Memory B cell (primary cell): ENCODE measurements around the gene AKR1C2.
"Not testable (repeated sequence)": the region's sequence is repeated elsewhere in the genome, so short reads cannot be mapped to it uniquely, and the experiment has no call there.

Experiments
- ATAC-seq: fragments of 150-1000 bp; cut with Tn5 transposase; 2 replicates; pipeline ENCODE4 v1.10.0; 2021; ENCODE audit warnings: low read depth, mild to moderate bottlenecking, moderate library complexity
- DNase-seq, 2 donors: peaks; one replicate each; pipeline ENCODE4 v3.0.0; 2022; ENCODE audit warnings: low spot score in 2 of 2
- H3K27ac Mint-ChIP-seq: one replicate; pipeline ENCODE4 v1.8.0; 2022; ENCODE audit warnings: mild to moderate bottlenecking, moderate library complexity, mixed read lengths
- H3K27me3 Mint-ChIP-seq: one replicate; pipeline ENCODE4 v1.8.0; 2022; ENCODE audit warnings: mixed read lengths
- H3K36me3 Mint-ChIP-seq: one replicate; pipeline ENCODE4 v1.8.0; 2022; ENCODE audit warnings: mild to moderate bottlenecking, mixed read lengths
- H3K4me1 Mint-ChIP-seq: one replicate; pipeline ENCODE4 v1.8.0; 2022; ENCODE audit warnings: mixed read lengths
- H3K4me3 Mint-ChIP-seq: one replicate; pipeline ENCODE4 v1.8.0; 2022; ENCODE audit warnings: mild to moderate bottlenecking, moderate library complexity, mixed read lengths
- H3K9me3 Mint-ChIP-seq: one replicate; pipeline ENCODE4 v1.8.0; 2022; ENCODE audit warnings: mixed read lengths

AKR1C2 gene

GRCh38 chr10:4945766-4946717 is 57.6 kb downstream of the AKR1C2 start:
- no peak for ATAC-seq
- no peak overlapping the region for H3K4me3 Mint-ChIP-seq
- no peaks in the 10 kb centered on the region for H3K36me3 Mint-ChIP-seq
- H3K27ac Mint-ChIP-seq = no peak overlapping the region
- peaks cover 3% of the 10 kb centered on the region for H3K27me3 Mint-ChIP-seq
- no peak for DNase-seq
- H3K9me3 Mint-ChIP-seq = no peaks in the 10 kb centered on the region
- no peaks in the 10 kb centered on the region for H3K4me1 Mint-ChIP-seq

DNA sequence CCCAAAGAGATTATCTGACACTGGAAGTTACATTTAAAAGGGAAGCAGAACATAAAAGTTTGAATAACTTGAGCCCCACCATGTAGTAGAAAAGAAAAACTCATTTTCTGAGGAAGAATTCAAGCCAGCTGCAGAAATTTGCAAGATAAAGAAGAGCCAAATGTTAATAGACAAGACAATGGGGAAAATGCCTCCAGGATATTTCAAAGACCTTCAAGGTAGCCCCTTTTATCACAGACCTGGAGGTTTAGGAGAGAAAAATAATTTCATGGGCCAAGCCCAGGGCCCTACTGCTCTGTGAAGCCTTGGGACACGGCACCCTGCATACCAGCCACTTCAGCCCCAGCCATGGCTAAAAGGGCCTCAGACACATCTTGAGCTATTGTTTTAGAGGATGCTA is 58.8 kb downstream of the AKR1C2 start:
- ATAC-seq = no peak
- Mint-ChIP-seq H3K4me1 (no peaks in the 10 kb centered on the region), H3K27me3 (peaks cover 3% of the 10 kb centered on the region), H3K36me3 (no peaks in the 10 kb centered on the region), H3K4me3 (no peak overlapping the region), H3K9me3 (no peaks in the 10 kb centered on the region), H3K27ac (no peak overlapping the region)
- no peak for DNase-seq

DNA sequence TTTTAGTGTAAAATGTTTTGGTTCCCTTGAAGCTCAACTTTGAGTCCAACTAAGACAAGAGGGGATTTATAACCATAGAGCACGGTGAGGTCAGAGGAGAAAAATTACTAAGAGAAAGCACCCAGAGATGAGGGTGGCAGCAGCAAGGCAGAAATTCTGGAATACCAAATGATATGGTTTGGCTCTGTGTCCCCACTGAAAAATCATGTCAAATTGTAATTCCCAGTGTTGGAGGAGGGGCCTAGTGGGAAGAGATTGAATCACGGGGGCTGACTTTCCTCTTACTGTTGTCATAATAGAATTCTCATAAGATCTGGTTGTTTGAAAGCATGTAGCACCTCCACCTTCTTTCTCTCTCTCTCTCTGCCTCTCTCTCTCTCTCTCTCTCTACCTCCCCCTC is 59.8 kb downstream of the AKR1C2 start:
- Mint-ChIP-seq H3K27ac (no peak overlapping the region), H3K9me3 (no peaks in the 10 kb centered on the region), H3K4me1 (no peaks in the 10 kb centered on the region), H3K36me3 (no peaks in the 10 kb centered on the region), H3K4me3 (no peak overlapping the region), H3K27me3 (peaks cover 3% of the 10 kb centered on the region)
- no peak for DNase-seq
- no peak for ATAC-seq

DNA sequence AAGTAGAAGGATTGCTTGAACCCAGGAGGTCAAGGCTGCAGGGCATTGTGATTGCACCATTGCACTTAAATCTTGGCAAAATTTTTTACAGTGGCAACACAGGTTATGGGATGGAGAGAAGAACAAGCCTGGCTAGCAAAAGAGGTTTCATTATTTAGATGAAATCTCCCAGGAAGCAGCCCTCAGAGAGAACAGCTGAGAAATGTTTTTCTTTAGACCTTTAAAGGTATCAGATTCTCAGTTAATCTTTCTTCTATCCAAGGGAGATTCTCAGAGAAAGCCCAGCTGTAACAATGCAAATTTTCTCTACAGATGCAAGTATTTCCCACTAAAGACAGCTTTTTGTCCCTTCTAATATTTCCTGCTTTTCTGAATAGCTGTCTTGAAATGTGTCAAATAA is 60.2 kb downstream of the AKR1C2 start:
- H3K4me1 Mint-ChIP-seq, ATAC-seq, H3K27ac Mint-ChIP-seq, H3K27me3 Mint-ChIP-seq, H3K9me3 Mint-ChIP-seq, DNase-seq, H3K4me3 Mint-ChIP-seq, H3K36me3 Mint-ChIP-seq: not testable (repeated sequence)

GRCh38 chr10:4942931-4943330 is 60.7 kb downstream of the AKR1C2 start:
- not testable (repeated sequence) for H3K4me3 Mint-ChIP-seq, ATAC-seq

DNA sequence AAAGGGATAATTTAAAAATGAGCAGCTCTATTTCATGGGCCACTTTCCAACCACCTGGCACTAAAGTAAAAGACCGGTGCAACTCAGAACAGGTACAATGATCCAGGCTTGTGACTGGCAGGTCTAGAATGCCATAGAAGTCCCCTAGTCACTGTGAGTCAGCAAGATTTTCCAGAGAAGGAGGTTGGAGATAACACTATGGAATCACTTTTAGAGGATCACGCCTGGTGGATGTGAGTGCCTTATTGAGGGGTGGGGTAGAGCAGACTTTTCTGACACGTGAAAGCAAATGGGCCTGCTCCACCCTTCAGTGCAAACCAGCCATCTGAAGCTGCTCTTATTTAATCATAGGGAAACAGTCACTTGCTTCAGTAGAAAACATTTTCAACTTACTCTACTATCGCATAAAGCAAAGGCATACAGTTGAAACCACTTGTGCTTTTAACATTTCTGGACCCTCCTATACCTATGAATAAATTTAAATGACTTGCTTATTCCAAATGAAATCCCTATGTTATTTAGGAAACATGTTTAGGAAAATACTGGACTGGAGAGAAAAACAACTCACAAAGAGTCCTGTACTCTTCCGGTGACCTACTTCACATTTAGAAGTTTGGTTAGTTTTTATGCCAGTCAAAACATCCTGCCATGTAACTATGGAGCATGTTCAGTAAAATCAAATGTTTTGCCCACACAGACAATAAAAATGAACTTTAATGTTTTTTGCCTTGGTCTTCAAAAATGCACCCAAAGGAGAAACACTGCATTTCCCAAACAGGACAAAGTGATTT is 61.9 kb downstream of the AKR1C2 start:
- no peak for ATAC-seq
- Mint-ChIP-seq H3K4me1 (no peaks in the 10 kb centered on the region), H3K9me3 (no peaks in the 10 kb centered on the region), H3K36me3 (no peaks in the 10 kb centered on the region), H3K27me3 (peaks cover 7% of the 10 kb centered on the region), H3K27ac (no peak overlapping the region), H3K4me3 (no peak overlapping the region)
- no peak for DNase-seq

More at GRCh38 chr10:4942931-4943330, 60.7 kb downstream of the AKR1C2 start:
- H3K27me3 Mint-ChIP-seq, H3K4me1 Mint-ChIP-seq, H3K9me3 Mint-ChIP-seq, DNase-seq, H3K36me3 Mint-ChIP-seq, H3K27ac Mint-ChIP-seq: not testable (repeated sequence)

- not testable (repeated sequence) for ATAC-seq, H3K27ac Mint-ChIP-seq, DNase-seq, H3K9me3 Mint-ChIP-seq, H3K36me3 Mint-ChIP-seq, H3K4me3 Mint-ChIP-seq, H3K27me3 Mint-ChIP-seq, H3K4me1 Mint-ChIP-seq
These were observed 62.7 kb downstream of the AKR1C2 start for GRCh38 chr10:4940909-4941308.

DNA sequence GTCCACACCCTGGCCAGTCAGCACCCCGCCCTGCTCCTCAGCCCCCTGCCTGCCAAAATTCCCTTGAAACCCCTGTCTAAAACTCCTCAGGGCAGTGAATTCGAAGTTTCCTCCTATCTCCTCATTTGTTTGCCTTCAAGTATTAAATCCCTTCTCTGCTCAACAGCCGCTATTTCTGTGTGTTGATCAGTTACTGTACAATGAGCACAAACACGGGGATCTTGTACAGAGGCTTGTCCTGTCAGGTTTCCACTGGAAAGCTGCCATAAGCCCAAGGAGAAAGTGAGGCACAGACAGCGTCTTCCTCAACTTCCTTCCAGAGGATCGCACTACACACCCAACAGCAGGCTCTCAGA is 63.6 kb downstream of the AKR1C2 start:
- H3K27me3 Mint-ChIP-seq, H3K4me1 Mint-ChIP-seq, H3K27ac Mint-ChIP-seq, DNase-seq, ATAC-seq, H3K36me3 Mint-ChIP-seq, H3K4me3 Mint-ChIP-seq, H3K9me3 Mint-ChIP-seq: not testable (repeated sequence)

- no peaks in the 10 kb centered on the region for H3K4me1 Mint-ChIP-seq
- no peak overlapping the region for H3K27ac Mint-ChIP-seq
- H3K36me3 Mint-ChIP-seq = no peaks in the 10 kb centered on the region
- no peak overlapping the region for H3K4me3 Mint-ChIP-seq
- peaks cover 12% of the 10 kb centered on the region for H3K27me3 Mint-ChIP-seq
- ATAC-seq (no peak), DNase-seq (no peak)
- H3K9me3 Mint-ChIP-seq = peaks cover 1% of the 10 kb centered on the region
These were observed 64.2 kb downstream of the AKR1C2 start for GRCh38 chr10:4939224-4940072.
